Measurements from ENCODE around the gene BABAM2. TPM values are rescaled to one million over a fixed set of nuclear protein-coding genes. Genes with fewer than 3 reads are reported as not detected.

Gene BABAM2
- total RNA-seq, 1 donor from 2014 or later = 33.9 TPM

DNA sequence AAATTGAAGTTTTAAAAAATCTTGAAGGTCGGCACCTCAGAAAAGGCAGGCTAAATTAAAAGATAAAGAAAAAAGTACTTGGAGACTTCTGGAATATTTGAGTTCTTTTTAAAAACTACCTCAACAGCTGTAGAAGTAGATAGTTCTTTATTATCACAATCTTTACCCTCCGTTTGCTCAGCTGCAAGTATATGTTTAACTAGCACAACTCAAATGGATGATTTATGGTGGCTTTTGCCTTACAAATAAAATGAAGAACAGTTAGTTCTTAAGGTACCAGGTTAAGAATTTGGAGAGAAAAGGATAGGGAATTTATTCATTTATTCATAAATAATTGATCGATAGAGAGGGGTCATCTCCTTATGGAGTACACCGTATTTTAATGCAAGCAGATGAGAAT, 264.6 kb downstream of the BABAM2 start:
- TF ChIP-seq, protein P1, sequence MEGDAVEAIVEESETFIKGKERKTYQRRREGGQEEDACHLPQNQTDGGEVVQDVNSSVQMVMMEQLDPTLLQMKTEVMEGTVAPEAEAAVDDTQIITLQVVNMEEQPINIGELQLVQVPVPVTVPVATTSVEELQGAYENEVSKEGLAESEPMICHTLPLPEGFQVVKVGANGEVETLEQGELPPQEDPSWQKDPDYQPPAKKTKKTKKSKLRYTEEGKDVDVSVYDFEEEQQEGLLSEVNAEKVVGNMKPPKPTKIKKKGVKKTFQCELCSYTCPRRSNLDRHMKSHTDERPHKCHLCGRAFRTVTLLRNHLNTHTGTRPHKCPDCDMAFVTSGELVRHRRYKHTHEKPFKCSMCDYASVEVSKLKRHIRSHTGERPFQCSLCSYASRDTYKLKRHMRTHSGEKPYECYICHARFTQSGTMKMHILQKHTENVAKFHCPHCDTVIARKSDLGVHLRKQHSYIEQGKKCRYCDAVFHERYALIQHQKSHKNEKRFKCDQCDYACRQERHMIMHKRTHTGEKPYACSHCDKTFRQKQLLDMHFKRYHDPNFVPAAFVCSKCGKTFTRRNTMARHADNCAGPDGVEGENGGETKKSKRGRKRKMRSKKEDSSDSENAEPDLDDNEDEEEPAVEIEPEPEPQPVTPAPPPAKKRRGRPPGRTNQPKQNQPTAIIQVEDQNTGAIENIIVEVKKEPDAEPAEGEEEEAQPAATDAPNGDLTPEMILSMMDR (IDR thresholded peaks at IDR 0.05) = no peak
- H3K27me3 Mint-ChIP-seq (ENCODE audit: low read depth) = no peaks in the 10 kb centered on the region
- H3K4me1 Mint-ChIP-seq (ENCODE audit: low read depth) = peaks cover 44% of the 10 kb centered on the region
- peaks cover 16% of the 10 kb centered on the region for H3K9me3 Mint-ChIP-seq (ENCODE audit: low read depth)
- no peak overlapping the region for H3K4me3 Mint-ChIP-seq (ENCODE audit: unreplicated experiment)
- H3K36me3 Mint-ChIP-seq (ENCODE audit: low read depth) = peaks cover 8% of the 10 kb centered on the region
- H3K27ac Mint-ChIP-seq (ENCODE audit: unreplicated experiment) = no peak overlapping the region
- DNase-seq (ENCODE audit: low spot score) = no peak

DNA sequence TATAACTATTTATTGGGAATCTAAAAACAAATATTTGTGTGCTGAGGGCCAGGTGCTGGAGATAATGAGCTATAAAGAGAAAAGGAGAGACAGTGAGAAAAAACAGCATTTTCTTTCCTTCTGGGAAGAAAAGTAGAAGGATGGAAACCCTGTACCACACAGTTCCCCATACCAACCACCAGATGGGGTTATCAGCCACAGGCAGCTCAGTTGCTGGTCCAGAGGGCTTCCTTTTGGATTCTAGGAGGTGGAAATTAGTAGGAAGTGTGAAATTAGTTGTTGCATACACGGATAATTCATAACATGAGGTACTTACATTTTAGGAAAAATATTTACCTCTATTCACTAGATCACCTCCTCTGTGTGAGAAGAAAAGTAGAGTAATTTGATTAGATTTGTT, 265.1 kb downstream of the BABAM2 start:
- peaks cover 8% of the 10 kb centered on the region for H3K36me3 Mint-ChIP-seq (ENCODE audit: low read depth)

DNA sequence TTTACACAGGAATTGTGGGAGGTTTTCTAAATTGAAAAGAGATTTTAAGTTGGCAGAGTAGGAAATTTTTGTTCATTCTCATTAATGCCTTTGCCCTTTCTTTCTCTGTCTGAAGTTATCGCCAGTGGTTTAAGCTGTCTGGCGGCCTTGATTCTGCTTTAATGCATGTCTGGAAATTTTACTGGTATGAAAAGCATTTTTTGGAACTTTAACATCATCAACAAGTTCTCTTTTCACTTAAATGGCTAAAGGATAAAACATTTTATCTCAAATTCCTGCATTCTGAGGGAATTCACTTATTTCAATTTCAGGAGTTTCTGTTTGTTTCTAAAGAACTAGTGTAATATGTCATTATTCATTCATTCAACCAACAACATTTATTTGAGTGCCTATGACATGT, 268.3 kb downstream of the BABAM2 start:
- H3K27ac Mint-ChIP-seq (ENCODE audit: unreplicated experiment) = peak overlapping the region; percentile 37
- no peak overlapping the region for H3K4me3 Mint-ChIP-seq (ENCODE audit: unreplicated experiment)
- H3K4me1 Mint-ChIP-seq (ENCODE audit: low read depth) = peaks cover 57% of the 10 kb centered on the region

More for the DNA sequence above, 265.1 kb downstream of the BABAM2 start:
- no peaks in the 10 kb centered on the region for H3K27me3 Mint-ChIP-seq (ENCODE audit: low read depth)
- H3K4me3 Mint-ChIP-seq (ENCODE audit: unreplicated experiment) = no peak overlapping the region
- DNase-seq (ENCODE audit: low spot score) = no peak
- H3K4me1 Mint-ChIP-seq (ENCODE audit: low read depth) = peaks cover 48% of the 10 kb centered on the region
- H3K9me3 Mint-ChIP-seq (ENCODE audit: low read depth) = peaks cover 16% of the 10 kb centered on the region
- TF ChIP-seq, protein P1 (IDR thresholded peaks at IDR 0.05) = peak; percentile 78
- H3K27ac Mint-ChIP-seq (ENCODE audit: unreplicated experiment) = no peak overlapping the region

DNA sequence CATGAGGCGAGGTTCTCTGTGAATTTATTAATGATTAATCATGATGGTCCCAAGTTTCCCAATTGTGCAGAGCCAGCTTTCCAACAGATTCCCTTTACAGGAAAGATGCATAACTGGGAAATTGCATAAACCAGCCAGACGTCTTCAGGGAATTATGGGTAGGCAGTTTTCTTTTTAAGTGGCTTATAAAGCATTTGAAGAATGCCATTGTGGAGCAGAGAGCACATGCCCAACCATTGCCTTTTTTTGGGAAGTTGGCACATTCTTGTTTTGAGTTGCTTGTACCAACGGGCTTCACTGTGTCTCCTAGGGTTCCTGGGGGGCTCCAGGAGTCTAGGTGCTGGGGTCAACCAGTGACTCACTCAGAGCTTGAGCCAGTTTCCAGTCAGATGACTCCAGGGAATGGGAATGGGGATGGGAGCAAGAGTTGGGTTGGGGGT, 270.5 kb downstream of the BABAM2 start:
- Mint-ChIP-seq H3K36me3 (ENCODE audit: low read depth) (peaks cover 2% of the 10 kb centered on the region), H3K27ac (ENCODE audit: unreplicated experiment) (peak overlapping the region; percentile 65), H3K9me3 (ENCODE audit: low read depth) (peaks cover 9% of the 10 kb centered on the region), H3K27me3 (ENCODE audit: low read depth) (no peaks in the 10 kb centered on the region), H3K4me1 (ENCODE audit: low read depth) (peaks cover 60% of the 10 kb centered on the region), H3K4me3 (ENCODE audit: unreplicated experiment) (no peak overlapping the region)
- no peak for DNase-seq (ENCODE audit: low spot score)
- TF ChIP-seq, protein P1 (IDR thresholded peaks at IDR 0.05) = no peak

More for the DNA sequence above, 268.3 kb downstream of the BABAM2 start:
- no peak for DNase-seq (ENCODE audit: low spot score)
- TF ChIP-seq, protein P1 (IDR thresholded peaks at IDR 0.05) = no peak
- peaks cover 16% of the 10 kb centered on the region for H3K9me3 Mint-ChIP-seq (ENCODE audit: low read depth)
- H3K36me3 Mint-ChIP-seq (ENCODE audit: low read depth) = peaks cover 8% of the 10 kb centered on the region
- H3K27me3 Mint-ChIP-seq (ENCODE audit: low read depth) = no peaks in the 10 kb centered on the region

DNA sequence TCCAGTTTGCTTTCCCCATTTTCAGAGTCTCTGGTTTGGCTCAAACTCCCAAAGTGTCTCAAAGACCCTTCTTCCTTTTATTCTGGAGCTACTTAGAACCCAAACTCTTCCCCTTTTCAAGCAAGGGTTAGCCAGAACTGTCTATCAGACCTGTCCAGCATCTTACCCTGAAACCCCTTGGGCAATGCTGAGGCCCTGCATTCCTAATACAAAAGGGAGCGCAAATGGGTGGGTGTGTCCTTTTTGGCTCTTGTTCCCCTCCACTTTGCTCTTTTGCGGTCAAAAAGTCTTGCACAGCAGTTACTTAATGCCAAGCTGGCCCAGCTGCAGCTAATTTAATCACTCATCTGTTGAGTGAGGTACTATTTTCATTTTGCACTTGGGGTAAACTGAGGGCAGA, 270.9 kb downstream of the BABAM2 start:
- peaks cover 1% of the 10 kb centered on the region for H3K36me3 Mint-ChIP-seq (ENCODE audit: low read depth)
- H3K27me3 Mint-ChIP-seq (ENCODE audit: low read depth) = no peaks in the 10 kb centered on the region
- peaks cover 61% of the 10 kb centered on the region for H3K4me1 Mint-ChIP-seq (ENCODE audit: low read depth)
- peak overlapping the region; percentile 65 for H3K27ac Mint-ChIP-seq (ENCODE audit: unreplicated experiment)
- no peak overlapping the region for H3K4me3 Mint-ChIP-seq (ENCODE audit: unreplicated experiment)
- peaks cover 8% of the 10 kb centered on the region for H3K9me3 Mint-ChIP-seq (ENCODE audit: low read depth)
- DNase-seq (ENCODE audit: low spot score) = no peak
- TF ChIP-seq, protein P1 (IDR thresholded peaks at IDR 0.05) = no peak
